HEK293 (cell line): ENCODE data around the gene CASZ1.

Source experiments
- CTCF ChIA-PET: fragments of 350-600 bp; formaldehyde crosslinking; extraction: SDS; loops from one replicate; lab custom pipeline; 2021; ENCODE audit warnings: antibody characterized with exemption; lab: Yijun Ruan, JAX
- POLR2A ChIA-PET: fragments of 300-600 bp; formaldehyde crosslinking; extraction: SDS; loops from one replicate; lab custom pipeline; 2020; ENCODE audit warnings: antibody characterized with exemption, inconsistent platforms; lab: Yijun Ruan, JAX
- H3K27ac ChIP-seq: fragments of 200-500 bp; sonication (Bioruptor generic); 2 replicates; pipeline ENCODE4 v1.5.1; 2014; ENCODE audit warnings: low read depth, low read length, control low read depth, inconsistent platforms; ENCODE audit errors: extremely low read depth
- H3K36me3 ChIP-seq, 2 experiments: fragments of 200-500 bp in 1 of 2; sonication (Bioruptor generic) in 1 of 2; 1 replicate in 1 of 2; 2 replicates in 1 of 2; pipeline ENCODE4 v1.5.1; 2014 to 2017; ENCODE audit warnings: inconsistent platforms in 2 of 2, low read length in 2 of 2; ENCODE audit not compliant: control insufficient read depth in 2 of 2, insufficient read depth in 1 of 2
- H3K4me1 ChIP-seq: fragments of 200-500 bp; sonication (Bioruptor generic); 2 replicates; pipeline ENCODE4 v1.5.1; 2014; ENCODE audit warnings: mild to moderate bottlenecking, low read length, inconsistent platforms; ENCODE audit not compliant: control insufficient read depth, insufficient read depth
- H3K4me3 ChIP-seq: 2 replicates; pipeline ENCODE4 v1.5.1; 2011; ENCODE audit warnings: low read depth, mild to moderate bottlenecking, control low read depth, low read length, moderate library complexity
- H3K9me3 ChIP-seq: fragments of 200-500 bp; sonication (Bioruptor generic); 2 replicates; pipeline ENCODE4 v1.5.1; 2014; ENCODE audit warnings: low read depth, low read length, inconsistent platforms; ENCODE audit not compliant: control insufficient read depth, insufficient read depth
- EGR2 ChIP-seq: fragments of 450-650 bp; formaldehyde crosslinking; IDR thresholded peaks from 2 replicates; pipeline ENCODE4 v1.5.1; 2016; ENCODE audit warnings: low read depth, missing biosample characterization, missing genetic modification characterization
- GLI2 ChIP-seq: fragments of 450-650 bp; formaldehyde crosslinking; IDR thresholded peaks from 2 replicates; pipeline ENCODE4; 2017; ENCODE audit warnings: missing biosample characterization, missing genetic modification characterization, low read depth, borderline replicate concordance
- HOXC10 ChIP-seq: sonication (generic); formaldehyde crosslinking; IDR thresholded peaks from 2 replicates; pipeline ENCODE4 v1.8.1; 2023; ENCODE audit warnings: mild to moderate bottlenecking, missing genetic modification reagents
- HOXD13 ChIP-seq: sonication (generic); formaldehyde crosslinking; IDR thresholded peaks from 2 replicates; pipeline ENCODE4 v1.8.0; 2022; ENCODE audit warnings: missing genetic modification reagents, borderline replicate concordance
- IKZF3 ChIP-seq: fragments of 450-650 bp; IDR thresholded peaks from 2 replicates; pipeline ENCODE4 v1.5.0; 2018; ENCODE audit warnings: missing biosample characterization, mild to moderate bottlenecking, missing genetic modification characterization, moderate library complexity
- MYNN ChIP-seq: fragments of 450-650 bp; formaldehyde crosslinking; IDR thresholded peaks from 2 replicates; pipeline ENCODE4 v1.5.1; 2016; ENCODE audit warnings: missing biosample characterization, missing genetic modification characterization, borderline replicate concordance
- OVOL3 ChIP-seq: fragments of 450-650 bp; formaldehyde crosslinking; IDR thresholded peaks from 2 replicates; pipeline ENCODE4 v1.5.1; 2016; ENCODE audit warnings: missing biosample characterization, missing genetic modification characterization
- PRDM1 ChIP-seq: fragments of 450-650 bp; formaldehyde crosslinking; IDR thresholded peaks from 2 replicates; pipeline ENCODE4; 2016; ENCODE audit warnings: missing biosample characterization, missing genetic modification characterization
- ZBTB21 ChIP-seq: fragments of 450-650 bp; formaldehyde crosslinking; IDR thresholded peaks from 2 replicates; pipeline ENCODE4 v1.5.1; 2017; ENCODE audit warnings: missing biosample characterization, missing genetic modification characterization
- ZFP37 ChIP-seq: fragments of 450-650 bp; formaldehyde crosslinking; IDR thresholded peaks from 2 replicates; pipeline ENCODE4 v1.5.1; 2016; ENCODE audit warnings: missing biosample characterization, missing genetic modification characterization
- ZFP69B ChIP-seq: fragments of 450-650 bp; formaldehyde crosslinking; IDR thresholded peaks from 2 replicates; pipeline ENCODE4 v1.5.1; 2016; ENCODE audit warnings: missing biosample characterization, missing genetic modification characterization
- ZIC2 ChIP-seq: fragments of 450-650 bp; formaldehyde crosslinking; IDR thresholded peaks from 2 replicates; pipeline ENCODE4 v1.5.1; 2016; ENCODE audit warnings: missing biosample characterization, missing genetic modification characterization
- ZNF239 ChIP-seq: fragments of 450-650 bp; formaldehyde crosslinking; IDR thresholded peaks from 2 replicates; pipeline ENCODE4 v1.5.1; 2016; ENCODE audit warnings: missing biosample characterization, missing genetic modification characterization
- ZNF549 ChIP-seq: fragments of 450-650 bp; IDR thresholded peaks from 2 replicates; pipeline ENCODE4 v1.5.1; 2018; ENCODE audit warnings: missing biosample characterization, missing genetic modification characterization, mild to moderate bottlenecking, inconsistent platforms, moderate library complexity
- ZNF571 ChIP-seq: fragments of 450-650 bp; formaldehyde crosslinking; IDR thresholded peaks from 2 replicates; pipeline ENCODE4 v1.5.0; 2017; ENCODE audit warnings: missing biosample characterization, missing genetic modification characterization
- ZNF585B ChIP-seq: fragments of 450-650 bp; formaldehyde crosslinking; IDR thresholded peaks from 2 replicates; pipeline ENCODE4 v1.5.1; 2016; ENCODE audit warnings: missing biosample characterization, missing genetic modification characterization
- ZNF670 ChIP-seq: fragments of 450-650 bp; formaldehyde crosslinking; IDR thresholded peaks from 2 replicates; pipeline ENCODE4 v1.5.1; 2016; ENCODE audit warnings: missing biosample characterization, missing genetic modification characterization, low read depth
- ZXDB ChIP-seq: fragments of 450-650 bp; formaldehyde crosslinking; IDR thresholded peaks from 2 replicates; pipeline ENCODE4 v1.5.1; 2016; ENCODE audit warnings: missing biosample characterization, missing genetic modification characterization
- TF ChIP-seq, protein P1 (sequence below): fragments of 450-650 bp; formaldehyde crosslinking; IDR thresholded peaks from 2 replicates; pipeline ENCODE4 v1.5.1; 2017; ENCODE audit warnings: missing biosample characterization, mild to moderate bottlenecking, missing genetic modification characterization, moderate library complexity
- TF ChIP-seq, protein P2 (sequence below): fragments of 450-650 bp; formaldehyde crosslinking; IDR thresholded peaks from 2 replicates; pipeline ENCODE4 v1.5.1; 2016; ENCODE audit warnings: missing biosample characterization, missing genetic modification characterization
- TF ChIP-seq, protein P3 (sequence below): IDR thresholded peaks from 2 replicates; pipeline ENCODE4 v1.6.1; 2011; ENCODE audit warnings: mild to moderate bottlenecking, low read depth, low read length, borderline replicate concordance
- TF ChIP-seq, protein P4 (sequence below): fragments of 450-650 bp; IDR thresholded peaks from 2 replicates; pipeline ENCODE4 v1.5.1; 2018; ENCODE audit warnings: missing biosample characterization, mild to moderate bottlenecking, missing genetic modification characterization
- TF ChIP-seq, protein P5 (sequence below): fragments of 450-650 bp; formaldehyde crosslinking; IDR thresholded peaks from 2 replicates; pipeline ENCODE4 v1.5.1; 2017; ENCODE audit warnings: missing biosample characterization, missing genetic modification characterization

The CASZ1 gene

DNA sequence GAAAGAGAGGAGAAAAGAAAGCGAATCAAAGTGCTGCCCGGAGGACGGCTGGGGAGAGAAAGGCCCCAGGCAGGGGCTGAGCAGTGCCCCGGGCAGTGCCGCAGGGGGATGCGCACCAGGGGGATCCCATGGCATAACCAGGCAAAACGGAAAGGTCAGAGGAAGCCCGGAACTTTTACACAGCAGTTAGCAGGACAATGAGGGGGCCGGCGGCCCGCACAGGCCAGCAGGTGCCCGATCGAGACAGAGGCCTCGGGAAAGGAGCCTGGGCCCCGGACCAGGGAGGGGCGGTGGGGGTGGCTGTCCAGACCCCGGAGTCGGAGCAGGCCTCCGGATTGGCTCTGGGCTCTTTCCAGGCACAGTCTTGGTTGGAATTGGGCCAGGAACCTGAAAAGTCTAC, 86.8 kb downstream of the CASZ1 start:
- POLR2A ChIA-PET = no interaction called here
- Histone ChIP-seq H3K4me3 (no peak overlapping the region), H3K27ac (no peak overlapping the region), H3K9me3 (no peaks in the 10 kb centered on the region), H3K36me3 (no peaks in the 10 kb centered on the region), H3K4me1 (no peaks in the 10 kb centered on the region)
- CTCF ChIA-PET = no interaction called here
- TF ChIP-seq ZNF585B = no peak
- TF ChIP-seq PRDM1 (tag by site-specific recombination) = peak; percentile 79
- TF ChIP-seq, all 188 proteins: peak for 1

DNA sequence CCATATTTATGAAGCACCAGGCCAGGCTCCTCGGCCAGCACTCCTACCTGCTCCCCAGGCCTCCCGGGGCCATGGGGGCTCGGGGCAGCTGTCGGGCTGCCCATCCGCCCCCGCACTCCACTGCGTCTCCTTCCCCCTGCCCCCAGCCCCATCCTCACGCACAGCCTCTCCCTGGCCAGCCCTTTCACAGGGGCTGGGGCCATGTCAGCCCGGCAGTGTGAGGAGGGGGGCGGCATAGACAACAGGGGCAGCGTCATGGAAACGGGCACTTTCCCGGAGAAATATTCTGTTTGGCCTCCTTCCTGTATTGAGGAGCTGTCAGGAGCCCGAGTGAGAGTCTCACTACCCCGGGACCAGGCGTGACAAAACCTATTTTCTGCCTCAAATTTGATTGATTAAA, 87.3 kb downstream of the CASZ1 start:
- POLR2A ChIA-PET = no interaction called here
- CTCF ChIA-PET = no interaction called here
- H3K4me1 ChIP-seq = no peaks in the 10 kb centered on the region
- no peaks in the 10 kb centered on the region for H3K9me3 ChIP-seq
- H3K36me3 ChIP-seq = no peaks in the 10 kb centered on the region
- TF ChIP-seq, protein P1, sequence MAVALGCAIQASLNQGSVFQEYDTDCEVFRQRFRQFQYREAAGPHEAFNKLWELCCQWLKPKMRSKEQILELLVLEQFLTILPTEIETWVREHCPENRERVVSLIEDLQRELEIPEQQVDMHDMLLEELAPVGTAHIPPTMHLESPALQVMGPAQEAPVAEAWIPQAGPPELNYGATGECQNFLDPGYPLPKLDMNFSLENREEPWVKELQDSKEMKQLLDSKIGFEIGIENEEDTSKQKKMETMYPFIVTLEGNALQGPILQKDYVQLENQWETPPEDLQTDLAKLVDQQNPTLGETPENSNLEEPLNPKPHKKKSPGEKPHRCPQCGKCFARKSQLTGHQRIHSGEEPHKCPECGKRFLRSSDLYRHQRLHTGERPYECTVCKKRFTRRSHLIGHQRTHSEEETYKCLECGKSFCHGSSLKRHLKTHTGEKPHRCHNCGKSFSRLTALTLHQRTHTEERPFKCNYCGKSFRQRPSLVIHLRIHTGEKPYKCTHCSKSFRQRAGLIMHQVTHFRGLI = no peak
- TF ChIP-seq OVOL3 (no peak), ZFP37 (no peak), ZFP69B (tag by site-specific recombination) (no peak), ZIC2 (tag by site-specific recombination) (no peak), EGR2 (tag by site-specific recombination) (no peak), GLI2 (tag by site-specific recombination) (no peak), HOXC10 (CRISPR knock-in tag) (no peak), IKZF3 (no peak), HOXD13 (no peak), ZNF239 (tag by site-specific recombination) (no peak), MYNN (tag by site-specific recombination) (no peak)
- TF ChIP-seq, protein P2, sequence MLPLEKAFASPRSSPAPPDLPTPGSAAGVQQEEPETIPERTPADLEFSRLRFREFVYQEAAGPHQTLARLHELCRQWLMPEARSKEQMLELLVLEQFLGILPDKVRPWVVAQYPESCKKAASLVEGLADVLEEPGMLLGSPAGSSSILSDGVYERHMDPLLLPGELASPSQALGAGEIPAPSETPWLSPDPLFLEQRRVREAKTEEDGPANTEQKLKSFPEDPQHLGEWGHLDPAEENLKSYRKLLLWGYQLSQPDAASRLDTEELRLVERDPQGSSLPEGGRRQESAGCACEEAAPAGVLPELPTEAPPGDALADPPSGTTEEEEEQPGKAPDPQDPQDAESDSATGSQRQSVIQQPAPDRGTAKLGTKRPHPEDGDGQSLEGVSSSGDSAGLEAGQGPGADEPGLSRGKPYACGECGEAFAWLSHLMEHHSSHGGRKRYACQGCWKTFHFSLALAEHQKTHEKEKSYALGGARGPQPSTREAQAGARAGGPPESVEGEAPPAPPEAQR (tag by site-specific recombination) = no peak
- TF ChIP-seq, protein P3, sequence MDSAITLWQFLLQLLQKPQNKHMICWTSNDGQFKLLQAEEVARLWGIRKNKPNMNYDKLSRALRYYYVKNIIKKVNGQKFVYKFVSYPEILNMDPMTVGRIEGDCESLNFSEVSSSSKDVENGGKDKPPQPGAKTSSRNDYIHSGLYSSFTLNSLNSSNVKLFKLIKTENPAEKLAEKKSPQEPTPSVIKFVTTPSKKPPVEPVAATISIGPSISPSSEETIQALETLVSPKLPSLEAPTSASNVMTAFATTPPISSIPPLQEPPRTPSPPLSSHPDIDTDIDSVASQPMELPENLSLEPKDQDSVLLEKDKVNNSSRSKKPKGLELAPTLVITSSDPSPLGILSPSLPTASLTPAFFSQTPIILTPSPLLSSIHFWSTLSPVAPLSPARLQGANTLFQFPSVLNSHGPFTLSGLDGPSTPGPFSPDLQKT = no peak
- TF ChIP-seq, all 188 proteins: peak for 0
- no peak overlapping the region for H3K27ac ChIP-seq
- H3K4me3 ChIP-seq = no peak overlapping the region

DNA sequence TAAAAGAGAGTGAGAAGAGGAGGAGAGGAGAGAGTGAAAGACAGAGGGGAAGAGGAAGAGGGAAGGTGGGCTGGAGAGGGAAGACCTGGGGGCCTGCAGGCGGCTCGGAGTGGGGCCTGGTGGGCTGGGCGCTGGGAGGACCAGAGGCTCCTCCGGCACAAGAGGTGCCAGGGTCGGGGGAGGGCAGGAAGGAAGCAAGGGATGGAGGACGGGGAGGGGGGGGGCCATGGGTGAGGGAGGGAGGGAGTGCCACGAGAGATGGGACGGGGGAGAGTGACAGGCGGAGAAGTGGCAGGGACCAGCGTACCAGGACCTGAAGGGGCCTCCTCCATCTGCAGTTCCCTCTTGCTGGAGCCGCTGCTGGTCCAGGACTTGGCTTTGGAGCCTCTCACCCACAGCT, 87.7 kb downstream of the CASZ1 start:
- Histone ChIP-seq H3K36me3 (no peaks in the 10 kb centered on the region), H3K27ac (no peak overlapping the region), H3K4me3 (no peak overlapping the region), H3K9me3 (no peaks in the 10 kb centered on the region), H3K4me1 (no peaks in the 10 kb centered on the region)
- ChIA-PET POLR2A (no interaction called here), CTCF (no interaction called here)
- TF ChIP-seq ZNF571 (tag by site-specific recombination) = no peak
- no peak for TF ChIP-seq ZBTB21 (tag by site-specific recombination)
- TF ChIP-seq, protein P4, sequence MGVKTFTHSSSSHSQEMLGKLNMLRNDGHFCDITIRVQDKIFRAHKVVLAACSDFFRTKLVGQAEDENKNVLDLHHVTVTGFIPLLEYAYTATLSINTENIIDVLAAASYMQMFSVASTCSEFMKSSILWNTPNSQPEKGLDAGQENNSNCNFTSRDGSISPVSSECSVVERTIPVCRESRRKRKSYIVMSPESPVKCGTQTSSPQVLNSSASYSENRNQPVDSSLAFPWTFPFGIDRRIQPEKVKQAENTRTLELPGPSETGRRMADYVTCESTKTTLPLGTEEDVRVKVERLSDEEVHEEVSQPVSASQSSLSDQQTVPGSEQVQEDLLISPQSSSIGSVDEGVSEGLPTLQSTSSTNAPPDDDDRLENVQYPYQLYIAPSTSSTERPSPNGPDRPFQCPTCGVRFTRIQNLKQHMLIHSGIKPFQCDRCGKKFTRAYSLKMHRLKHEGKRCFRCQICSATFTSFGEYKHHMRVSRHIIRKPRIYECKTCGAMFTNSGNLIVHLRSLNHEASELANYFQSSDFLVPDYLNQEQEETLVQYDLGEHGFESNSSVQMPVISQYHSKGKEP (tag by site-specific recombination) = no peak
- TF ChIP-seq ZNF670 (tag by site-specific recombination) = no peak
- TF ChIP-seq, protein P5, sequence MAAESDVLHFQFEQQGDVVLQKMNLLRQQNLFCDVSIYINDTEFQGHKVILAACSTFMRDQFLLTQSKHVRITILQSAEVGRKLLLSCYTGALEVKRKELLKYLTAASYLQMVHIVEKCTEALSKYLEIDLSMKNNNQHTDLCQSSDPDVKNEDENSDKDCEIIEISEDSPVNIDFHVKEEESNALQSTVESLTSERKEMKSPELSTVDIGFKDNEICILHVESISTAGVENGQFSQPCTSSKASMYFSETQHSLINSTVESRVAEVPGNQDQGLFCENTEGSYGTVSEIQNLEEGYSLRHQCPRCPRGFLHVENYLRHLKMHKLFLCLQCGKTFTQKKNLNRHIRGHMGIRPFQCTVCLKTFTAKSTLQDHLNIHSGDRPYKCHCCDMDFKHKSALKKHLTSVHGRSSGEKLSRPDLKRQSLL (tag by site-specific recombination) = no peak
- TF ChIP-seq ZXDB (tag by site-specific recombination) = no peak
- TF ChIP-seq ZNF549 (tag by site-specific recombination) = no peak
